Measurements from ENCODE around the gene IMMP2L. TPM values are rescaled to one million over a fixed set of nuclear protein-coding genes. Genes with fewer than 3 reads are reported as not detected.
"Not testable (repeated sequence)": the region's sequence is repeated elsewhere in the genome, so short reads cannot be mapped to it uniquely, and the experiment has no call there.

Gene IMMP2L
- total RNA-seq, 1 experiment from 2014 or later = 28.7 TPM

- in situ Hi-C loops (cut with HindIII; ENCODE audit: low sequenced_read_pairs) = no loop called here
- no peak for DNase-seq (ENCODE audit: low spot score)
Measured at GRCh38 chr7:111511845-111512244, 50.4 kb downstream of the IMMP2L start.

- DNase-seq (ENCODE audit: low spot score) = no peak
- in situ Hi-C loops (cut with HindIII; ENCODE audit: low sequenced_read_pairs) = no loop called here
Measured at GRCh38 chr7:111510584-111511378, 51.5 kb downstream of the IMMP2L start.

GRCh38 chr7:111510062-111510461 lies 52.2 kb downstream of the IMMP2L start:
- in situ Hi-C loops (cut with HindIII; ENCODE audit: low sequenced_read_pairs) = no loop called here
- DNase-seq (ENCODE audit: low spot score) = no peak

- in situ Hi-C loops (cut with HindIII; ENCODE audit: low sequenced_read_pairs) = no loop called here
- DNase-seq (ENCODE audit: low spot score) = no peak
Measured at GRCh38 chr7:111509288-111509687, 53.0 kb downstream of the IMMP2L start.

- in situ Hi-C loops (cut with HindIII; ENCODE audit: low sequenced_read_pairs) = no loop called here
- no peak for DNase-seq (ENCODE audit: low spot score)
Measured at GRCh38 chr7:111508387-111508786, 53.9 kb downstream of the IMMP2L start.

GRCh38 chr7:111505422-111505821 lies 56.9 kb downstream of the IMMP2L start:
- in situ Hi-C loops (cut with HindIII; ENCODE audit: low sequenced_read_pairs); DNase-seq (ENCODE audit: low spot score): not testable (repeated sequence)

GRCh38 chr7:111501799-111502198 lies 60.5 kb downstream of the IMMP2L start:
- DNase-seq (ENCODE audit: low spot score); in situ Hi-C loops (cut with HindIII; ENCODE audit: low sequenced_read_pairs): not testable (repeated sequence)

GRCh38 chr7:111499027-111499426 lies 63.3 kb downstream of the IMMP2L start:
- DNase-seq (ENCODE audit: low spot score) = no peak
- in situ Hi-C loops (cut with HindIII; ENCODE audit: low sequenced_read_pairs) = no loop called here

GRCh38 chr7:111498391-111499007 lies 63.8 kb downstream of the IMMP2L start:
- in situ Hi-C loops (cut with HindIII; ENCODE audit: low sequenced_read_pairs) = no loop called here
- no peak for DNase-seq (ENCODE audit: low spot score)

- DNase-seq (ENCODE audit: low spot score) = no peak
- in situ Hi-C loops (cut with HindIII; ENCODE audit: low sequenced_read_pairs) = no loop called here
Measured at GRCh38 chr7:111495173-111495810, 67.0 kb downstream of the IMMP2L start.

- no peak for DNase-seq (ENCODE audit: low spot score)
- in situ Hi-C loops (cut with HindIII; ENCODE audit: low sequenced_read_pairs) = no loop called here
Measured at GRCh38 chr7:111492234-111492633, 70.1 kb downstream of the IMMP2L start.

GRCh38 chr7:111486472-111487142 lies 75.7 kb downstream of the IMMP2L start:
- in situ Hi-C loops (cut with HindIII; ENCODE audit: low sequenced_read_pairs) = no loop called here
- DNase-seq (ENCODE audit: low spot score) = peak; percentile 77

- in situ Hi-C loops (cut with HindIII; ENCODE audit: low sequenced_read_pairs) = no loop called here
- no peak for DNase-seq (ENCODE audit: low spot score)
Measured at GRCh38 chr7:111485701-111486380, 76.5 kb downstream of the IMMP2L start.

- in situ Hi-C loops (cut with HindIII; ENCODE audit: low sequenced_read_pairs) = no loop called here
Measured at GRCh38 chr7:111483078-111483477, 79.2 kb downstream of the IMMP2L start.

GRCh38 chr7:111477462-111478225 lies 84.6 kb downstream of the IMMP2L start:
- in situ Hi-C loops (cut with HindIII; ENCODE audit: low sequenced_read_pairs) = no loop called here
- no peak for DNase-seq (ENCODE audit: low spot score)

More at GRCh38 chr7:111483078-111483477, 79.2 kb downstream of the IMMP2L start:
- DNase-seq (ENCODE audit: low spot score) = no peak

GRCh38 chr7:111476586-111477293 lies 85.6 kb downstream of the IMMP2L start:
- no peak for DNase-seq (ENCODE audit: low spot score)
- in situ Hi-C loops (cut with HindIII; ENCODE audit: low sequenced_read_pairs) = no loop called here

GRCh38 chr7:111475959-111476358 lies 86.3 kb downstream of the IMMP2L start:
- in situ Hi-C loops (cut with HindIII; ENCODE audit: low sequenced_read_pairs) = no loop called here

GRCh38 chr7:111475419-111475748 lies 86.9 kb downstream of the IMMP2L start:
- DNase-seq (ENCODE audit: low spot score) = no peak
- in situ Hi-C loops (cut with HindIII; ENCODE audit: low sequenced_read_pairs) = no loop called here

More at GRCh38 chr7:111475959-111476358, 86.3 kb downstream of the IMMP2L start:
- no peak for DNase-seq (ENCODE audit: low spot score)
